ENCODE data around the gene NFATC2. TPM values are rescaled to one million over a fixed set of nuclear protein-coding genes. Genes with fewer than 3 reads are reported as not detected.

NFATC2 gene
- total RNA-seq, 1 donor from 2014 or later = not detected

- H3K27me3 ChIP-seq (ENCODE audit: control insufficient read depth, insufficient read depth, low read length) = peaks cover 6% of the 10 kb centered on the region
- H3K36me3 ChIP-seq (ENCODE audit: control insufficient read depth, insufficient read depth, low read length) = no peaks in the 10 kb centered on the region
- H3K4me3 ChIP-seq (ENCODE audit: low read depth, low read length) = no peak overlapping the region
- no peak for FAIRE-seq
- TF ChIP-seq CTCF (IDR thresholded peaks at IDR 0.05; ENCODE audit: insufficient read depth, low read length, severe bottlenecking) = no peak
- DNase-seq (ENCODE audit: low read depth) = no peak
Measured at GRCh38 chr20:51495291-51495690, 47.2 kb downstream of the NFATC2 start.

- no peak for DNase-seq (ENCODE audit: low read depth)
- Histone ChIP-seq H3K27me3 (ENCODE audit: control insufficient read depth, insufficient read depth, low read length) (peaks cover 6% of the 10 kb centered on the region), H3K36me3 (ENCODE audit: control insufficient read depth, insufficient read depth, low read length) (no peaks in the 10 kb centered on the region), H3K4me3 (ENCODE audit: low read depth, low read length) (no peak overlapping the region)
- TF ChIP-seq CTCF (IDR thresholded peaks at IDR 0.05; ENCODE audit: insufficient read depth, low read length, severe bottlenecking) = no peak
- FAIRE-seq = no peak
Measured at GRCh38 chr20:51494241-51495110, 48.0 kb downstream of the NFATC2 start.

GRCh38 chr20:51493346-51493791, 49.1 kb downstream of the NFATC2 start:
- FAIRE-seq = no peak
- no peaks in the 10 kb centered on the region for H3K36me3 ChIP-seq (ENCODE audit: control insufficient read depth, insufficient read depth, low read length)
- no peak overlapping the region for H3K4me3 ChIP-seq (ENCODE audit: low read depth, low read length)
- no peak for TF ChIP-seq CTCF (IDR thresholded peaks at IDR 0.05; ENCODE audit: insufficient read depth, low read length, severe bottlenecking)
- DNase-seq (ENCODE audit: low read depth) = no peak
- peaks cover 6% of the 10 kb centered on the region for H3K27me3 ChIP-seq (ENCODE audit: control insufficient read depth, insufficient read depth, low read length)

- DNase-seq (ENCODE audit: low read depth) (no peak), FAIRE-seq (no peak)
- no peak for TF ChIP-seq CTCF (IDR thresholded peaks at IDR 0.05; ENCODE audit: insufficient read depth, low read length, severe bottlenecking)
- peaks cover 6% of the 10 kb centered on the region for H3K27me3 ChIP-seq (ENCODE audit: control insufficient read depth, insufficient read depth, low read length)
- no peaks in the 10 kb centered on the region for H3K36me3 ChIP-seq (ENCODE audit: control insufficient read depth, insufficient read depth, low read length)
- H3K4me3 ChIP-seq (ENCODE audit: low read depth, low read length) = no peak overlapping the region
Measured at GRCh38 chr20:51492167-51493092, 50.1 kb downstream of the NFATC2 start.

GRCh38 chr20:51491393-51491792, 51.1 kb downstream of the NFATC2 start:
- TF ChIP-seq CTCF (IDR thresholded peaks at IDR 0.05; ENCODE audit: insufficient read depth, low read length, severe bottlenecking) = no peak
- no peak for DNase-seq (ENCODE audit: low read depth)
- Histone ChIP-seq H3K4me3 (ENCODE audit: low read depth, low read length) (no peak overlapping the region), H3K36me3 (ENCODE audit: control insufficient read depth, insufficient read depth, low read length) (no peaks in the 10 kb centered on the region), H3K27me3 (ENCODE audit: control insufficient read depth, insufficient read depth, low read length) (peaks cover 6% of the 10 kb centered on the region)
- no peak for FAIRE-seq

Data from bronchial epithelial cell (primary cell).